GM12873 (cell line): ENCODE results near the gene CAPZA2.

Experiments used
- TF ChIP-seq, protein P1 (sequence below): IDR thresholded peaks from 2 replicates; pipeline ENCODE4 v1.5.1; 2012; ENCODE audit warnings: low read depth, mild to moderate bottlenecking, moderate library complexity, low read length, control low read depth; ENCODE audit not compliant: insufficient read depth; ENCODE audit errors: missing control alignments

The CAPZA2 gene

GRCh38 chr7:116877443-116878217 is 15.2 kb downstream of the CAPZA2 start:
- TF ChIP-seq, protein P1, sequence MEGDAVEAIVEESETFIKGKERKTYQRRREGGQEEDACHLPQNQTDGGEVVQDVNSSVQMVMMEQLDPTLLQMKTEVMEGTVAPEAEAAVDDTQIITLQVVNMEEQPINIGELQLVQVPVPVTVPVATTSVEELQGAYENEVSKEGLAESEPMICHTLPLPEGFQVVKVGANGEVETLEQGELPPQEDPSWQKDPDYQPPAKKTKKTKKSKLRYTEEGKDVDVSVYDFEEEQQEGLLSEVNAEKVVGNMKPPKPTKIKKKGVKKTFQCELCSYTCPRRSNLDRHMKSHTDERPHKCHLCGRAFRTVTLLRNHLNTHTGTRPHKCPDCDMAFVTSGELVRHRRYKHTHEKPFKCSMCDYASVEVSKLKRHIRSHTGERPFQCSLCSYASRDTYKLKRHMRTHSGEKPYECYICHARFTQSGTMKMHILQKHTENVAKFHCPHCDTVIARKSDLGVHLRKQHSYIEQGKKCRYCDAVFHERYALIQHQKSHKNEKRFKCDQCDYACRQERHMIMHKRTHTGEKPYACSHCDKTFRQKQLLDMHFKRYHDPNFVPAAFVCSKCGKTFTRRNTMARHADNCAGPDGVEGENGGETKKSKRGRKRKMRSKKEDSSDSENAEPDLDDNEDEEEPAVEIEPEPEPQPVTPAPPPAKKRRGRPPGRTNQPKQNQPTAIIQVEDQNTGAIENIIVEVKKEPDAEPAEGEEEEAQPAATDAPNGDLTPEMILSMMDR, result no peak

DNA sequence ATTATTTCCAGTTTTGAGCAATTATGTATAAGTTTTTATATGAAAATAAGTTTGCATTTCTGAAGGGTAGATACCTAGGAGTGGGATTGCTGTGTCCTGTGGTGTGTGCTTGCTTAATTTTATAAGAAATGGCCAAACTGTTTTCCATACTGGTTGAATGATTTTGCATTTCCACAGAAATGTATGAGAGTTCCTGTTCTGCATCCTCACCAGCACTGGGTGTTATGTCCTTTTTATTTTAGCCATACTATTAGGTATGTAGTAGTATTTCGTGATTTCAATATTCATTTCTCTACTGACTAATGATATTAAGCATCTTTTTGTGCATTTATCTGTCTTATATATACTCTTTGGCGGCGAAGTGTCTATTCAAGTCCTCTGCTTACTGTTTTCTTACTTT is 22.3 kb downstream of the CAPZA2 start:
- TF ChIP-seq, protein P1, result no peak

DNA sequence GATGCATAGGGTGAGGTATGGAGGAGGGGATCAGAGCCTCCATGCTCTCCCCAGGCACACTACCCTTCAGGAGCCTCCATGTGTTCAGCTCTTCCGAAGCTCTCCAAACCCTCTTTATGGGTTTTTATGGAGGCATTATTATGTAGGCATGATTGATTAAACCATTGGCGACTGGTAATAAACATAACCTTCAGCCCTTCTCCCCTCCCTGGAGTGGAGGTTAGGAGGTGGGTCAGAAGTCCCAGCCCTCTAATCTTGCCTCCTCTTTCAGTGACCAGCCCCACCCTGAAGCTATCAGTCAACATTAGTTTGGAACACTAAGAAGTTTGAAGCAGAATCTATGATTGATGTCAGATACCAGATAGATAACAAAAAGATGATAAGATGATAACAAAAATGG is 23.3 kb downstream of the CAPZA2 start:
- TF ChIP-seq, protein P1, result no peak

GRCh38 chr7:116886543-116887156 is 24.3 kb downstream of the CAPZA2 start:
- TF ChIP-seq, protein P1, result no peak

DNA sequence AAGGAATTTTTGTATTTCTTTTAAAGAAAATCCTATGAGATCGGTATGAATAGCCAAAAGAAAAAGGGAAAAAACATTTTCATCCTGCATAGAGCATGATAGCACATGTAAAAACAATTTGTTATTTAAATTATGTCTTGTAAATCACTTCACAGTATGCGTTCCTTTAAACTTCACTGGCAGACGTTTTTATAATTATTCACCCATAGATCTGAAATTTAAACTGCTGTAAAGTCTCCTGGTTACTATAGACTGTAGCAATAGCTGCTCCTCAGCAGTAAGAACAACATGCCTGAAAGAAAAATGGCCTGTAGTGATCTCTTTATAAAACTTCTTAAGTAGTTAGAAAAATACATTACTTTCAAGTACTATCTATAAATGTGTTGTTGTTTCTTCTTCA is 26.5 kb downstream of the CAPZA2 start:
- TF ChIP-seq, protein P1, result no peak

- TF ChIP-seq, protein P1, result no peak
Measured at GRCh38 chr7:116895849-116896248, 33.5 kb downstream of the CAPZA2 start.

DNA sequence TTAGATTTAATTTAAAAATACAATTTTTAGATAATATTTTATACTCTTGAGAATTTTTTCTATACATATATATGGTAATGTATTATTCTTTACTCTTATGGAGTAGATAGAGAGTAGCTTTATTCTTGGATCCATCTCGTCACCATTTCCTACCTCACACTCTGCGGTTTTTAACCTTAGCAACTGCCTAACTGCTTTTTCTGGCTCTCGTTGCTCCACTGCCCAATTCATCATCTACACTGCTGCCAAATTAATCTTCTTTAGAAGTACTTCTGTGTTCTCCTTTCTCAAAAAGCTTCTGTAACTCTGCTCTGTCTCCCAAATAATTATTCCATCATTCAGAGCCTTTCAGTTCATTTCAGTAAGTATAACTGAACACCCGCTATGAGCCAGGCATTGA is 35.3 kb downstream of the CAPZA2 start:
- TF ChIP-seq, protein P1, result no peak
